Spinal cord (tissue), 10 donors: ENCODE measurements around the gene PHLDA2. TPM values are rescaled to one million over a fixed set of nuclear protein-coding genes. Genes with fewer than 3 reads are reported as not detected.

Experiments
- DNase-seq, 6 donors: peaks; one replicate each; pipeline versions ENCODE4 v3.0.0 to v3.0.0-alpha.2; 2013 to 2015; ENCODE audit warnings: low spot score in 6 of 6, low read depth in 4 of 6
- H3K27ac ChIP-seq: one replicate; pipeline ENCODE4 v1.5.1; 2013; ENCODE audit warnings: low read depth, low read length, control low read depth
- H3K27me3 ChIP-seq: one replicate; pipeline ENCODE4 v1.6.1; 2013; ENCODE audit warnings: low read length; ENCODE audit not compliant: control insufficient read depth, insufficient read depth
- H3K36me3 ChIP-seq: one replicate; pipeline ENCODE4 v1.6.1; 2013; ENCODE audit warnings: low read length; ENCODE audit not compliant: control insufficient read depth, insufficient read depth
- H3K4me1 ChIP-seq: one replicate; pipeline ENCODE4 v1.6.1; 2013; ENCODE audit warnings: low read length; ENCODE audit not compliant: control insufficient read depth, insufficient read depth
- H3K4me3 ChIP-seq: one replicate; pipeline ENCODE4 v1.5.1; 2013; ENCODE audit warnings: low read depth, low read length, control low read depth
- H3K9me3 ChIP-seq: one replicate; pipeline ENCODE4 v1.6.1; 2013; ENCODE audit warnings: low read length; ENCODE audit not compliant: control insufficient read depth, insufficient read depth
- WGBS: methylation state at CpG from one replicate; pipeline ENCODE4 v1.1.5; 2013; ENCODE audit warnings: missing lambda C conversion rate; ENCODE audit not compliant: insufficient coverage; 5-methylcytosine and 5-hydroxymethylcytosine counted together
- polyA plus RNA-seq, 2 donors: library from polyadenylated mRNA; unstranded; fragments of 120-200 nt; gene quantifications; one replicate each; pipeline ENCODE4 v1.2.1, GENCODE V29; 2013; ENCODE audit not compliant: insufficient read length in 2 of 2
- total RNA-seq, 2 donors: library from RNA; depleted of rRNA in 1 of 2; stranded (reverse); fragments of 120-200 nt in 1 of 2; fragments of >200 nt in 1 of 2; gene quantifications; one replicate each; pipeline versions ENCODE4 v1.2.3 to v1.2.4, GENCODE V29; 2013 to 2014
- donor health status: healthy.

Gene PHLDA2
- total and polyA plus RNA-seq, 4 donors: 0.30 to 2.8 (median 1.4) TPM

DNA sequence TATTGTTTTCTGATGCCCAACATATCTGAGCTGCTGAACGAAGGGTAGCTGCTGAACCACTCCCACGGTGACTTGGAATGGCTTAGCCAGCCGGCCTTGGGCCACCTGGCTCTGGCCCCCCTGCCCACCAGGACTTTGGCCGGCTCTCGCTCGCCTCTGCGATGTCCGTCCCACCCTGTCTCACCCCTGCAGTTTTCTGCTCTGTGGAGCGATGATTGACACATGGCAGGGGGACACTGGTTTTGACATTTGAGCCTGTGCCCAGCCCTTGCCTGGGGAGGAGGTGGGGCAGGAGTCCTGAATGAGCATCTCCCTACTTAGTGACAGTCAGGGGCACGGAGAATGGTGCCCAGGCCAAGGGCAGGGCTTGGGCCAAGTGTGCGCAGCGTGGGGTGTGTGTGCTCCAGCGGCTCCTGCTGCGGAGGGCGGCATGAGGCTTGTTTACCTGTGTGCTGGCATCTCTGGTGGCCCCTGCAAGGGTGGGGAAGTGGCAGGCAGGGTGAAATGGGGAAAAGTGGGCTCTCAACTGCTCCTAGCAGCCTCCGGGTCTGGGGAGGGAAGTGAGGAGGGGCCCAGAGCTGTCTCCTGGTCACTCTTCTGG, 27.9 kb downstream of the PHLDA2 start:
- no peak for DNase-seq
- WGBS: 78% methylated on average over 15 of the region's 16 CpGs
- no peak overlapping the region for H3K27ac ChIP-seq
- peaks cover 14% of the 10 kb centered on the region for H3K27me3 ChIP-seq
- H3K4me3 ChIP-seq: peak overlapping the region; percentile 31
- no peaks in the 10 kb centered on the region for H3K9me3 ChIP-seq
- H3K36me3 ChIP-seq: no peaks in the 10 kb centered on the region
- H3K4me1 ChIP-seq: peaks cover 23% of the 10 kb centered on the region

DNA sequence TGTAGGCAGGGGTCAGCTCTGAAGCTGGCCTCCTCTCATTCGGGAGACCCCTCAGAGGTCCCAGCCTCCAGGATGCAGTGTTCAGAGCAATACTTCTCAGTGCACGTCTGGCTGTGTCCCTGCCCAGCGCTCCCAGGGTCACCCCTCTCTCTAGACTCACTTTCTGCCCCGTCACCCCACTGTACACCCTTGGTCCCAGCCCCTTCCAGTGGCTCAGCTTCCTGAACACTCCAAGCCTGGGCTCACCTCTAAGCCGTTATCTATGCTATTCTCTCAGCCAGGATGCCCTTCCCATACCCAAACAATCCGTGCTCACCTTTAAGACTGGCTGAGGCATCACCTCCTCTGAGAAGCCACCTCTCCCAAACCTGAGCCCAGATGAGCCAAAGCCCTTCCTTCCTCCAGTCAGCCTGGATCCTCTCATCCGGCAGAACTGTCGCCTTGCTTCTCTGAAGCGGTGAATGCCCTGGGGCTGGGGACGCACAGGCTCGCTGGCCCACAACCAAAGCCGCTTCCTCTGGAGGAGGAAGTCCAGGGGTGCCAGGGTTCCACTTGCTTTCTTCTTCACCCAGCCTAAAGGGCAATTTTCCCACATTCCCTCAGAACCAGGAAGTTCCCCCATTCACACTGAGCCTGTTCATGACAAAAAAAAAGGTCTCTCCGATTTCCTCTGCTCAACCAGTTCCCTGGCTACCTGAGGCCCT, 30.0 kb downstream of the PHLDA2 start:
- peaks cover 14% of the 10 kb centered on the region for H3K27me3 ChIP-seq
- no peak for DNase-seq
- 80% methylated on average over 13 of the region's 13 CpGs for WGBS
- H3K27ac ChIP-seq: no peak overlapping the region
- no peak overlapping the region for H3K4me3 ChIP-seq
- H3K9me3 ChIP-seq: no peaks in the 10 kb centered on the region
- H3K36me3 ChIP-seq: no peaks in the 10 kb centered on the region
- H3K4me1 ChIP-seq: peaks cover 23% of the 10 kb centered on the region

DNA sequence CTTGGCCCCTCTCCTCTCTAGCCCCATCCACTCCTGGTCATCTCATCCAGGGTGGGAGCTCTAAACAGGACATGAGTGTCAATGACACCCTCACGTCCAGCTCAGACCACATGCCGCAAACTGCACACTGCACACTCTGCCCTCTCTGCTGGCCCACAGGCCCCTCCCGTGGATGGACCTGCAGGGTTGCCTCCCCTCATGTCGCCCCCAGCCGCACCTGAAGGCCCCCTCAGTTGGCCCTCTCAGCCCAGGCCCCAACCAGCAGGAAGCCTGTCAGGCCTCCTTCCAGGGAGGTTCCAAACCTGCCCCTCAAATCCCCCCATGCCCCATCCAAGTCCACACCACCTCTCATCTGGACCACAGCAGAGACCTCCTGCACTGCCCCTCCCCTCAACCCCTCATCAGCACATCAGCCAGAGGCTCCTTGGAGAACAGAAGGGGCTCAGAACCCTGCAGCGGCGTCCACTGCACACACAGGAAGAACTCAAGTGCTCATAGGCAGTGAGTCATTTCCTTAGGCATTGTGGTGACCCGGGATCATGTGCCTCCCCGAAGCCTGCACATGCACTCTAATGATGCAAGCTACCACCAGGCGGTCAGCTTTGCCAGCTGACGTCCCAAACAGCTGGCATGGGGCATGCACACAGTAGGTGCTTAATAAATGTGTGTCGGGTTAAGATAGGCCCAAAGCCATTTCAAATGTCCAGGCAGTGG, 30.7 kb downstream of the PHLDA2 start:
- Histone ChIP-seq H3K4me3 (no peak overlapping the region), H3K36me3 (no peaks in the 10 kb centered on the region), H3K27ac (no peak overlapping the region), H3K4me1 (peaks cover 23% of the 10 kb centered on the region), H3K27me3 (peaks cover 12% of the 10 kb centered on the region), H3K9me3 (no peaks in the 10 kb centered on the region)
- WGBS: 67% methylated on average over 12 of the region's 12 CpGs
- DNase-seq: no peak

DNA sequence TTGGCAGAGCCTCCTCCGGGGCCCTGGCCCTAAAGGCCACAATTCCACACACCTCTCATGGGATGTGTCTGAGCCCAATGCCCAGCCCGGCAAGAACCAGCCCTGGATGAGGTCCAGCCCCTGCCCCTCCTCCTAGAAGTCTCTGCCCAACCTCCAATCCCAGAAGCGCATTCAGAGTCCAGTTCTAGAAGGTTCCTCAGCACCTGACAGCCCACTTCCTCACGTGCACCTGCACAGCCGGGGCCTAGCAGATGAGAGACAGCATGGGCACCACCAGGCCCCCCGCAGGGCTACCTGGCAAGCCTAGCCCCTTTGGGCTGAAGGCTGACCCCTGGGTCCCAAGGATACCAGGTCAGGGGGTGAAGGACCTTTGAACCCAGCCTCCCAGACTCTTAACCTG, 32.2 kb downstream of the PHLDA2 start:
- Histone ChIP-seq H3K4me3 (no peak overlapping the region), H3K4me1 (peaks cover 26% of the 10 kb centered on the region), H3K27ac (no peak overlapping the region), H3K36me3 (no peaks in the 10 kb centered on the region), H3K27me3 (no peaks in the 10 kb centered on the region), H3K9me3 (no peaks in the 10 kb centered on the region)
- WGBS: 92% methylated on average over 6 of the region's 6 CpGs
- no peak for DNase-seq

DNA sequence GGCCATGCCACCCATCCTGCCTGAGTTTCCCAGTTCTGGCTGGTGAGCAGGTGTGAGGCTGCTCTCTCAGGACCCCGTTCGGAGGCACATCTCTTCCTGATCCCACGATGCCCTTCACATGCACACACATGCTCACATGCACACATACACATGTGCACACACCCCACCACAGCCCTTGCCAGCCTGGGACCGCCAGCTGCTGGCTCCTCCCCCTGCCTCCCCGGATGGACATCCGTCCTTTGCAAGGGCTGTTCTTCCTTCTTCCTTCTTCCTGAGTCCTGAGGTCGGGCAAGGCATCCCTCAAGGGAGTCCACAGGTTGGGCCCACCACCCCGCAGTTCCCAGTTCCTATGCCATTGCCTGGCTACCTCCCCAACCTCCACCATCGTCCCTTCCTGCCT, 33.2 kb downstream of the PHLDA2 start:
- no peak overlapping the region for H3K27ac ChIP-seq
- 74% methylated on average over 8 of the region's 9 CpGs for WGBS
- no peak overlapping the region for H3K4me3 ChIP-seq
- no peak for DNase-seq
- H3K4me1 ChIP-seq: peaks cover 27% of the 10 kb centered on the region
- no peaks in the 10 kb centered on the region for H3K9me3 ChIP-seq
- H3K27me3 ChIP-seq: no peaks in the 10 kb centered on the region
- no peaks in the 10 kb centered on the region for H3K36me3 ChIP-seq

DNA sequence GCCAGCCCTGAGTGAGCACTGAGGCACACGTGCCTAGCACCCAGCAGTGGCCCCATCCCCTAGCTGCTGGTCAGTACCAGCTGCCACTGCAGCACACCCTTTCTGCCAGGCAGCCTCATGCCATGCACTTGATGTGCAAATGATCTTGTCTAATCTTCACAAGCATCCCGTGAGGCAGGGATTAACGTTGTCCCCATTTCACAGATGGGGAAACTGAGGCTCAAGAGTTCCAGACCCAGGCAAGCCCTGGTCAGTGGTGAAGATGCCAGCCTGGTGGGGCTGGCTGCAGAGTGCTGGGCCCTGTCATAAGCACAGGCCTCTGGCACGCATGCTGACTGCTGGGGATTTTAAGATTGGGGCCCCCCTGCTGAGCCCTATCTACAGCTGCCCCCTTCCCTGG, 35.3 kb downstream of the PHLDA2 start:
- no peak for DNase-seq
- no peaks in the 10 kb centered on the region for H3K27me3 ChIP-seq
- 87% methylated on average over 4 of the region's 4 CpGs for WGBS
- no peaks in the 10 kb centered on the region for H3K9me3 ChIP-seq
- no peaks in the 10 kb centered on the region for H3K36me3 ChIP-seq
- no peak overlapping the region for H3K4me3 ChIP-seq
- no peak overlapping the region for H3K27ac ChIP-seq
- peaks cover 37% of the 10 kb centered on the region for H3K4me1 ChIP-seq

DNA sequence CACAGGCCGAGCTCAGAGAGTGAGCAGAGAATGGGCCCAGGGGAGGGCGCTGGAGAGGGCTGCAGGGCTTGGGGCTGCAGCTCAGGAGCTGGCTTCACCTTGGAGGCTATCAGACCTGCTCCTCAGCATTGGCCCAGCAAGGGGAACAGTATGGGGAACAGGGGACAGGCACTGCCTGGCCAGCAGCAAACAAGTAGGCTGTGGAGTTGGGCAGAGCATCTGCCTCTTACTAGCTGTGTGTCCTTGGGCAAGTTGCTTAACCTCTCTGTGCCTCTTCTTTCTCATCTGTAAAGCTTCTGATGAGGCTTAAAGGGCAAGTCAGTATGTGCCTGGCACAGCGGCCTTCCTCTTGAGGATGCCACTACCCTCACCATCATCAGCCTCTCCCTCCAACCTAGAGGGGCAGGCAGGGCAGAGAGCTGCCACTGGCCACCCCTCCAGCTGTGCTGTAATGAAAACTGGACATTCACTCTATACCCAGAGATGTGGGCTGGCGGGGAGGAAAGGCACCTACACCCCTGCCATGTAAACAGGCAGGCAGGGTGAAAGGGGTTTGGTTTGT, 36.2 kb downstream of the PHLDA2 start:
- Histone ChIP-seq H3K36me3 (no peaks in the 10 kb centered on the region), H3K27me3 (no peaks in the 10 kb centered on the region), H3K4me1 (peaks cover 38% of the 10 kb centered on the region), H3K27ac (peak overlapping the region; percentile 57), H3K4me3 (peak overlapping the region; percentile 57), H3K9me3 (no peaks in the 10 kb centered on the region)
- 38% methylated on average over 3 of the region's 4 CpGs for WGBS
- no peak for DNase-seq

DNA sequence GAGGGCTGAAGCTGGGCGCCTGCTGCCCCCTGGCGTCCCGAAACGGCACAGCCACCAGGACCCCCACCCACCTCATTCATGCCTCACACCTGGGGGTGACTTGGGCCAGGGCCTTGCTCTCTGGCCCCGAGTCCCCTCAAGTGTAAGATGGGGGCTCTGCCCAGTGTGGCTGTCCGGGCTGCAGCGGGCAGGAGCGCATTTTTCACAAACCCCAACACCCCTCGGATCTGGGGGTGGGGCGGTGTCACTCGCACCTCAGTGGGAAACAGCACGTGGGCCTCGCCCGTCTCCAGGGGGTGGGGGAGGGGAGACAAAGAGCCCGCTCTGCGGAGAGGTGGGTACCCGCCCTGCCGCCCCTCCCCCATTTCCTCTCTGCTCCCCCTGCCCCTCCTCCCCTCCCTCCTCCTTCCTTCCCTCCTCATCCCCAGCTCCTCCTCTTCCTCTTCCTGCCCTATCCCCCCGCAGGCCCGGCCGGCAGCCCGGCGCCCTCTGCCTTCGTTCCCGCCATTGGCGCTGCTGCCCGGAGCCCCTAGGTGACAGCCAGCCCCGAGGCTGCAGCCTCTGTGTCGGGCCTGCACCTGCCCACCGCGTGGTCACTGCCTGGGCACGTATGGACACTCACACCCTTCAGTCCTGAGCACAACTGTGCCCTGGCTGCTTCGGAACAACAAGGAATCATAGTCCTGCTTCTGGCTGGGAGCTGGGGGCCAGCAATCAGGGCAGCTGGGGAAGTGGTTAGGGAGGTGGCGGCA, 36.8 kb downstream of the PHLDA2 start:
- Histone ChIP-seq H3K27me3 (no peaks in the 10 kb centered on the region), H3K27ac (peak overlapping the region; percentile 57), H3K4me3 (peak overlapping the region; percentile 57), H3K36me3 (no peaks in the 10 kb centered on the region), H3K9me3 (no peaks in the 10 kb centered on the region), H3K4me1 (peaks cover 44% of the 10 kb centered on the region)
- DNase-seq: peak in 2 of 6 donors; percentile 87 to 93
- 3% methylated on average over 21 of the region's 34 CpGs for WGBS
